GM10248 (cell line): Measurements from ENCODE around the gene CCNJ.
"Not testable (repeated sequence)": the region's sequence is repeated elsewhere in the genome, so short reads cannot be mapped to it uniquely, and the experiment has no call there.

Source experiments
- CTCF ChIA-PET: fragments of 300-600 bp; sonication (Branson Sonifier 250); formaldehyde crosslinking; extraction: SDS; loops from one replicate; lab custom pipeline; 2021; ENCODE audit warnings: antibody characterized with exemption; lab: Yijun Ruan, JAX
- POLR2A ChIA-PET: fragments of 350-650 bp; sonication (Branson Sonifier 250); formaldehyde crosslinking; extraction: SDS; loops from one replicate; lab custom pipeline; 2020; ENCODE audit warnings: antibody characterized with exemption; lab: Yijun Ruan, JAX
- DNase-seq: peaks from one replicate; pipeline ENCODE4 v3.0.0; 2012; ENCODE audit errors: extremely low spot score
- TF ChIP-seq, protein P1 (sequence below): IDR thresholded peaks from 2 replicates; pipeline ENCODE4 v1.5.1; 2012; ENCODE audit warnings: mild to moderate bottlenecking, low read depth; ENCODE audit errors: extremely low read depth, missing control alignments, control extremely low read depth

CCNJ gene

DNA sequence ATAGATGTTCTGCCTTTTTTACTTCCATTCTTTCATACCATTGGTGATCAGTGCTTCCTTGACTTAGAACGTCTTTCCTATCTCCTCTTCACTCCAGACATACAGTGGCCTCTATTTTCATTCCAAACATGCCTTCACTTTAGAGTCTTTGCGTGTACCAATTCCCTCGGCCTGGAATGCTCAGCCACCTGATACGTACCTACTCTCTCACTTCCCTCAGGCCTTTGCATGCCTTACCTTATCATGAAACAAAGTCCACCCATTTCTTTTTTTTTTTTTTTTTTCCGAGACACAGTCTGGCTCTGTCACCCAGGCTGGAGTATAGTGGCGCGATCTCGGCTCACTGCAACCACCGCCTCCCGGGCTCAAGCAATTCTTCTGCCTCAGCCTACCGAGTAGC is 2.2 kb upstream of the CCNJ start:
- TF ChIP-seq, protein P1, sequence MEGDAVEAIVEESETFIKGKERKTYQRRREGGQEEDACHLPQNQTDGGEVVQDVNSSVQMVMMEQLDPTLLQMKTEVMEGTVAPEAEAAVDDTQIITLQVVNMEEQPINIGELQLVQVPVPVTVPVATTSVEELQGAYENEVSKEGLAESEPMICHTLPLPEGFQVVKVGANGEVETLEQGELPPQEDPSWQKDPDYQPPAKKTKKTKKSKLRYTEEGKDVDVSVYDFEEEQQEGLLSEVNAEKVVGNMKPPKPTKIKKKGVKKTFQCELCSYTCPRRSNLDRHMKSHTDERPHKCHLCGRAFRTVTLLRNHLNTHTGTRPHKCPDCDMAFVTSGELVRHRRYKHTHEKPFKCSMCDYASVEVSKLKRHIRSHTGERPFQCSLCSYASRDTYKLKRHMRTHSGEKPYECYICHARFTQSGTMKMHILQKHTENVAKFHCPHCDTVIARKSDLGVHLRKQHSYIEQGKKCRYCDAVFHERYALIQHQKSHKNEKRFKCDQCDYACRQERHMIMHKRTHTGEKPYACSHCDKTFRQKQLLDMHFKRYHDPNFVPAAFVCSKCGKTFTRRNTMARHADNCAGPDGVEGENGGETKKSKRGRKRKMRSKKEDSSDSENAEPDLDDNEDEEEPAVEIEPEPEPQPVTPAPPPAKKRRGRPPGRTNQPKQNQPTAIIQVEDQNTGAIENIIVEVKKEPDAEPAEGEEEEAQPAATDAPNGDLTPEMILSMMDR = no peak
- POLR2A ChIA-PET = no interaction called here
- DNase-seq = no peak
- CTCF ChIA-PET = interaction anchor here (1.4 to 2.3 kb wide), 2 partner anchors 9 to 24 kb away, joined by 3 to 8 read pairs; no protein-coding TSS in a partner anchor

DNA sequence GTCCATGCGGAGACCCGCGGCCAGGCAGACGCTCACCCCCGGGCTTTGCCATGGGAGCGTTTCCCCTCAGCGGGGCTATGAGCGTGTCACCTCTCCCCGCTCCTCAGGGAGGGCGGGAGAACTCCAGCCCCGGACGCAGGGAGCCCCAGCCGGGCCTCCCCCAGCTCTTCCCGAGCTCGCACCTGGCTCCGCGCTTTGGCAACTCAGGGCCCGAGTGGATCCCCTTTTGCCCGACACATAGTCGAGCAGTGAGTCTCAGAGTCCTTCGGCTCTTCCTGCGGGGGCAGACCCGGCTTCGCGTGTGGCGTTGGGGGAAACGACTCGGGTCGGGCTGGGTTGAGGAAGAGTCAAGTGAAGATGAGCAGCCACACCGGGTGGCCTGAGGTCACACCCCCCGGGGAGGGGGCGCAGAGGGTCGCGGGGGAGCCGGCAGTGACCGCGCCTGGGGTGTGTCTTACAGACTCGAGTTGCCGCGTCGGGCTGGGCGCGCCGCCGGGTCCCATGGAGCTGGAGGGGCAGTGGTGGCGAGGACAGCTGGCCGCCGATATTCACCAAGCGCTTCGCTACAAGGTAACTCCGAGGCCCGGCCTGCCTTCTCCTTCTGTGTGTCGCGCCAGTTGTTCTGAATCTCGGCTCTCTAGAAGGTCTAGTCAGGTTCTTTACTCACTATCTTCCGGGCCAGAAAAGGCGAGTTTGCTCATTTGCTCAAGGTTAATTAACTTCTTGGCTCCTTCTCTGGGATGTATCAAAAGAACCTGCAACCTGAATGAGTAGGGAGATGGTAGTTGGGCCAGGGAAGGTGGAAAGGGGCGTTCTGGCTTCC is 721 bp downstream of the CCNJ start:
- ChIA-PET CTCF (no interaction called here), POLR2A (no interaction called here)
- TF ChIP-seq, protein P1 = no peak
- peak; percentile 70 for DNase-seq

DNA sequence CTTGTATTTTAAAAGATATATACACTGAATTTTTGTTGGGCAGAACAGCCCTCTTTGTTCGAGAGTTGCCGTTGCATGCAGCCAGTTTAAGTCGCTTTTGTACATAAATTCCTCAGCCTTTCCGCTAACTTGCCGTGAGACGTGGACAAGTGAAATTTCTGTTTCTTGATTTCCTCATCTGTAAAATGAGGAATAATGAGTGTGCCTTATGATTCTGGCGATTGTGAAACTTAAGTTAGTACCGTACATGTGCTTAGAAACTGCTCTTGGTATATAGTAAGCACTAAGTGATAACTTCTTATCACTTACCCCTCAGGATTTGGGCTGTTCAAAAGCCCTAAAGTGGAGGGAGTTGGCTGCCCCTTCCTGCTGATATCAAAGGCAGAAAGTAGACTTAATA is 1.4 kb downstream of the CCNJ start:
- no peak for DNase-seq
- CTCF ChIA-PET = no interaction called here
- TF ChIP-seq, protein P1 = no peak
- POLR2A ChIA-PET = no interaction called here

DNA sequence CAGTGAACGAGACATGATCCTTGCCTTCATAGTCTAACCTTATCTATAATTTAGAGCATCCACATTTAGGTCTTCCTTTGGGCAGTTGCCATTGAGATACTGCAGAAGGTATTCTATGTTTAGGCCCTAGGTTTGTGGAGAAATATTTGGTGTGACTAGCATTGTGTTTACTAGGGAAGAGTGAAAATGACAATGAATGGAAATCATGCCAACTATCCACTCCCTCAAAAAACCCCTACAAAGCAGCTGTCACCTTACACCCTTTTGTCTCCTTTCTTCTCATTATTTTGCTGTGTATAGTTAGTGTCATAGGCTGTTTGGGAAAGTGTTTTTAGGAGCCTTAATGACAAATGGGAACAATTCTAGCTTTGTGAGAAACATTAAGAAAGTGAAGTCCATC is 3.2 kb downstream of the CCNJ start:
- POLR2A ChIA-PET = interaction anchor here (0.6 kb wide), 1 partner anchor 104 kb away, joined by 3 read pairs; no protein-coding TSS in a partner anchor
- CTCF ChIA-PET = interaction anchor here (1.1 to 1.5 kb wide), 2 partner anchors 8 to 11 kb away, joined by 3 to 5 read pairs; no protein-coding TSS in a partner anchor
- TF ChIP-seq, protein P1 = no peak
- DNase-seq = no peak

DNA sequence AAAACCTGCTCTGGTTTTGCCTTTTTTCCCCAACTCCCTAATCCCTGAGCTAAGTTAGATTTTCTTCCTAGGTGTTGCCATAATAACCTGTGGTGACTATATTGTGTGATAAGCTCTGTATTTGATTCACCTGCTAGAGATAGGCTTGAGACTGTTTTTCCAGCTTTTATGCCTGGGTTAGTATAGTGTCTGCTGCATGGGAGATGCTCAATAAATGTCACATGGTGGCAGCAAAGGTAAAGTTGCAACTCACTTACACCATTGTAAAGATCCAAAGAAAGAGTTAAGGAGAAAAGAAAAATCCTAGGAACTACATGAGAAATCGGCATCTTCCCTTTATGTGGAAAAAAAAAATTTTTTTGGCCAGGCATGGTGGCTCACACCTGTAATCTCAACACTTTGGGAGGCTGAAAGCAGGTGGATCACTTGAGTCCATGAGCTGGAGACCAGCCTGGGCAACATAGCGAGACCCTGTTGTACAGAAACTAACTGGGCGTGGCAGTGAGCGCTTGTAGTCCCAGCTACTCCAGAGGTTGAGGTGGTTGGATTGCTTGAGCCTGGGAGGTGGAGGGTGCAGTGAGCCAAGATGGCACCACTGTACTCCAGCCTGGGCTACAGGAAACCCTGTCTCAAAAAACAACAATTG is 3.7 kb downstream of the CCNJ start:
- CTCF ChIA-PET = interaction anchor here (1.1 to 1.5 kb wide), 2 partner anchors 8 to 10 kb away, joined by 3 to 5 read pairs; no protein-coding TSS in a partner anchor
- TF ChIP-seq, protein P1 = peak; percentile 30
- POLR2A ChIA-PET = interaction anchor here (0.6 kb wide), 2 partner anchors 24 to 103 kb away, joined by 3 to 4 read pairs; no protein-coding TSS in a partner anchor
- DNase-seq = no peak

DNA sequence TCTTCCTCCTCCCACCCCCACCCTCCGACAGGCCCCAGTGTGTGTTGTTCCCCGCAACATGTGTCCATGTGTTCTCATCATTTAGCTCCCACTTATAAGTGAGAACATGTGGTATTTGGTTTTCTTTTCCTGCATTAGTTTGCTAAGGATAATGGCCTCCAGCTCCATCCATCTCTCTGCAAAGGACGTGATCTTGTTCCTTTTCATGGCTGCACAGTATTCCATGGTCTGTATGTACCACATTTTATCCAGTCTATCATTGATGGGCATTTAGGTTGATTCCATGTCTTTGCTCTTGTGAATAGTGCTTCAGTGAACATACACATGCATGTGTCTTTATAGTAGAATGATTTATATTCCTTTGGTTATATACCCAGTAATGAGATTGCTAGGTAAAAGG is 4.5 kb downstream of the CCNJ start:
- POLR2A ChIA-PET = interaction anchor here (0.6 kb wide), 1 partner anchor 23 kb away, joined by 4 read pairs; no protein-coding TSS in a partner anchor
- DNase-seq = not testable (repeated sequence)
- CTCF ChIA-PET = interaction anchor here (1.5 to 1.7 kb wide), 2 partner anchors 9 to 11 kb away, joined by 3 to 4 read pairs; no protein-coding TSS in a partner anchor
